MM.1S (cell line): ENCODE measurements around the gene PTGDR2.

Experiments
- DNase-seq: peaks from one replicate; pipeline ENCODE4 v3.0.0-alpha.2; 2015
- H2AFZ ChIP-seq: fragments of 300-600 bp; sonication (generic); 2 replicates; pipeline ENCODE4 v1.6.0; 2016; ENCODE audit warnings: antibody characterized with exemption, low read length
- H3F3A ChIP-seq: fragments of 300-600 bp; sonication (generic); 2 replicates; pipeline ENCODE4 v1.6.1; 2016; ENCODE audit warnings: mild to moderate bottlenecking, antibody characterized with exemption, low read length, moderate library complexity, mixed read lengths; ENCODE audit not compliant: insufficient read depth
- H3K27ac ChIP-seq: fragments of 300-600 bp; sonication (generic); 2 replicates; pipeline ENCODE4 v1.5.1; 2016; ENCODE audit warnings: mild to moderate bottlenecking, low read length
- H3K27me3 ChIP-seq: fragments of 300-600 bp; sonication (generic); replicated peaks from 2 replicates; pipeline ENCODE4 v1.6.0; 2016; ENCODE audit warnings: low read length; ENCODE audit not compliant: insufficient read depth
- H3K36me3 ChIP-seq: fragments of 300-600 bp; sonication (generic); replicated peaks from 2 replicates; pipeline ENCODE4 v1.6.1; 2016; ENCODE audit warnings: mild to moderate bottlenecking, low read length, mixed read lengths; ENCODE audit not compliant: insufficient read depth
- H3K4me1 ChIP-seq: fragments of 300-600 bp; sonication (generic); 2 replicates; pipeline ENCODE4 v1.6.1; 2016; ENCODE audit warnings: low read length, mixed read lengths
- H3K4me2 ChIP-seq: fragments of 300-600 bp; sonication (generic); 2 replicates; pipeline ENCODE4 v1.6.0; 2016; ENCODE audit warnings: low read depth, low read length
- H3K4me3 ChIP-seq: fragments of 300-600 bp; sonication (generic); 2 replicates; pipeline ENCODE4 v1.5.1; 2016; ENCODE audit warnings: low read length, mixed read lengths
- H3K79me2 ChIP-seq: fragments of 300-600 bp; sonication (generic); 2 replicates; pipeline ENCODE4 v1.6.1; 2016; ENCODE audit warnings: mixed run types, low read length, mixed read lengths
- H3K9ac ChIP-seq: fragments of 300-600 bp; sonication (generic); 2 replicates; pipeline ENCODE4 v1.6.1; 2016; ENCODE audit warnings: low read length, mixed read lengths
- H3K9me2 ChIP-seq: fragments of 300-600 bp; sonication (generic); replicated peaks from 2 replicates; pipeline ENCODE4 v1.6.1; 2016; ENCODE audit warnings: mild to moderate bottlenecking, low read length, mixed read lengths; ENCODE audit not compliant: insufficient read depth
- H3K9me3 ChIP-seq: fragments of 300-600 bp; sonication (generic); replicated peaks from 2 replicates; pipeline ENCODE4 v1.6.1; 2016; ENCODE audit warnings: mild to moderate bottlenecking, low read length, mixed read lengths; ENCODE audit not compliant: insufficient read depth
- H4K20me1 ChIP-seq: fragments of 300-600 bp; sonication (generic); 2 replicates; pipeline ENCODE4 v1.6.1; 2016; ENCODE audit warnings: mild to moderate bottlenecking, low read length, moderate library complexity, mixed read lengths; ENCODE audit not compliant: insufficient read depth
- CTCF ChIP-seq: fragments of 300-600 bp; sonication (generic); IDR thresholded peaks from 2 replicates; pipeline ENCODE4 v1.5.1; 2016; ENCODE audit warnings: antibody characterized with exemption, low read length, mixed read lengths
- EZH2 ChIP-seq: fragments of 300-600 bp; sonication (generic); optimal IDR thresholded peaks from 2 replicates; pipeline ENCODE3; 2017; ENCODE audit warnings: low read depth, mild to moderate bottlenecking, antibody characterized with exemption, low read length, mixed read lengths
- EZH2phosphoT487 ChIP-seq: fragments of 300-600 bp; sonication (generic); IDR thresholded peaks from 2 replicates; pipeline ENCODE4 v1.6.1; 2018; ENCODE audit warnings: antibody characterized with exemption, low read length

The PTGDR2 gene

GRCh38 chr11:60897496-60897895, 41.7 kb upstream of the PTGDR2 start:
- no peak for DNase-seq
- Histone ChIP-seq H3K27ac (no peak overlapping the region), H3K4me2 (no peak overlapping the region), H3K4me1 (no peaks in the 10 kb centered on the region), H3F3A (peaks cover 13% of the 10 kb centered on the region), H3K36me3 (peaks cover 28% of the 10 kb centered on the region), H3K79me2 (peaks cover 40% of the 10 kb centered on the region), H3K4me3 (no peak overlapping the region), H4K20me1 (no peaks in the 10 kb centered on the region), H2AFZ (no peak overlapping the region), H3K9me3 (no peaks in the 10 kb centered on the region), H3K9ac (no peak overlapping the region), H3K9me2 (no peaks in the 10 kb centered on the region), H3K27me3 (no peaks in the 10 kb centered on the region)
- no peak for TF ChIP-seq EZH2
- TF ChIP-seq CTCF, result no peak
- TF ChIP-seq EZH2phosphoT487, result no peak

- H3K36me3 ChIP-seq, result peaks cover 24% of the 10 kb centered on the region
- H3K4me2 ChIP-seq, result no peak overlapping the region
- no peak overlapping the region for H3K9ac ChIP-seq
- TF ChIP-seq EZH2 (no peak), CTCF (no peak), EZH2phosphoT487 (no peak)
- H3K27ac ChIP-seq, result no peak overlapping the region
- no peaks in the 10 kb centered on the region for H3K9me3 ChIP-seq
- H3K79me2 ChIP-seq, result peaks cover 26% of the 10 kb centered on the region
- no peaks in the 10 kb centered on the region for H3K9me2 ChIP-seq
- H4K20me1 ChIP-seq, result no peaks in the 10 kb centered on the region
- H3K4me1 ChIP-seq, result no peaks in the 10 kb centered on the region
- peaks cover 7% of the 10 kb centered on the region for H3F3A ChIP-seq
- no peak overlapping the region for H2AFZ ChIP-seq
- H3K27me3 ChIP-seq, result no peaks in the 10 kb centered on the region
- DNase-seq, result no peak
- H3K4me3 ChIP-seq, result no peak overlapping the region
Measured at GRCh38 chr11:60895687-60896086, 39.9 kb upstream of the PTGDR2 start.

GRCh38 chr11:60891103-60891741, 35.5 kb upstream of the PTGDR2 start:
- Histone ChIP-seq H3K27ac (no peak overlapping the region), H2AFZ (no peak overlapping the region), H3K9me2 (no peaks in the 10 kb centered on the region), H3K4me1 (peaks cover 6% of the 10 kb centered on the region; the same call in 1 of the 2 replicates), H4K20me1 (no peaks in the 10 kb centered on the region), H3F3A (peaks cover 7% of the 10 kb centered on the region; the same call in 1 of the 2 replicates), H3K4me3 (no peak overlapping the region), H3K79me2 (0 out of 2 replicates have a peak, but pooled peaks cover 4% of the 10 kb centered on the region), H3K4me2 (no peak overlapping the region), H3K9me3 (no peaks in the 10 kb centered on the region), H3K27me3 (no peaks in the 10 kb centered on the region), H3K36me3 (peaks cover 3% of the 10 kb centered on the region), H3K9ac (no peak overlapping the region)
- no peak for TF ChIP-seq EZH2
- TF ChIP-seq EZH2phosphoT487, result no peak
- TF ChIP-seq CTCF, result no peak
- DNase-seq, result no peak
